Thyroid gland (tissue), 4 donors: ENCODE results near the gene MRPL41. TPM values are rescaled to one million over a fixed set of nuclear protein-coding genes. Genes with fewer than 3 reads are reported as not detected.
"Not testable (repeated sequence)": the region's sequence is repeated elsewhere in the genome, so short reads cannot be mapped to it uniquely, and the experiment has no call there.

ENCODE experiments used
- DNase-seq, 2 donors: peaks; one replicate each; pipeline ENCODE4 v3.0.0-alpha.2; 2019
- H3K27ac ChIP-seq, 3 donors: fragments of 200-600 bp; sonication (generic); 1 replicate in 2 of 3; 2 replicates in 1 of 3; pipeline ENCODE4 v1.5.1; 2016 to 2019; ENCODE audit warnings: mild to moderate bottlenecking in 1 of 3, moderate library complexity in 1 of 3
- H3K27me3 ChIP-seq: fragments of 200-600 bp; sonication (generic); one replicate; pipeline ENCODE4 v1.5.1; 2019
- H3K36me3 ChIP-seq, 2 donors: fragments of 200-600 bp; sonication (generic); one replicate each; pipeline ENCODE4 v1.5.1; 2016 to 2019
- H3K4me1 ChIP-seq, 2 donors: fragments of 200-600 bp; sonication (generic); one replicate each; pipeline ENCODE4 v1.5.1; 2017 to 2019
- H3K4me3 ChIP-seq, 3 donors: fragments of 200-600 bp; sonication (generic); replicated peaks in 1 of 3; 1 replicate in 2 of 3; 2 replicates in 1 of 3; pipeline ENCODE4 v1.5.1; 2016; ENCODE audit warnings: mild to moderate bottlenecking in 1 of 3
- H3K9me3 ChIP-seq: fragments of 200-600 bp; sonication (generic); one replicate; pipeline ENCODE4 v1.5.1; 2017
- CTCF ChIP-seq, 6 experiments: fragments of 200-600 bp in 3 of 6; fragments of 450-650 bp in 3 of 6; sonication (generic) in 3 of 6; IDR thresholded peaks; one replicate each; pipeline ENCODE4 v1.5.1; 2016 to 2019; ENCODE audit warnings: antibody characterized with exemption in 6 of 6, mild to moderate bottlenecking in 2 of 6, inconsistent platforms in 1 of 6, moderate library complexity in 1 of 6
- POLR2A ChIP-seq, 2 donors: fragments of 450-650 bp; IDR thresholded peaks; one replicate each; pipeline ENCODE4 v1.6.1; 2017; ENCODE audit warnings: antibody characterized with exemption in 2 of 2, mild to moderate bottlenecking in 2 of 2, moderate library complexity in 1 of 2
- WGBS, 2 donors: methylation state at CpG; one replicate each; pipeline ENCODE4 v1.1.5; 2017; 5-methylcytosine and 5-hydroxymethylcytosine counted together
- intact Hi-C: fragments of 100-400 bp; cut with DNase I; formaldehyde crosslinking; loops from one replicate; pipeline ENCODE4 v1.15.1; 2023
- total RNA-seq, 4 donors: library from RNA; depleted of rRNA; stranded (reverse); fragments of >200 nt; gene quantifications; one replicate each; pipeline ENCODE4 v1.2.3, GENCODE V29; 2016

MRPL41 gene
- total RNA-seq, 4 donors from 2014 or later: 24.5 to 67.2 (median 47.7) TPM

- 84 to 85% methylated on average over 2 to 5 of the region's 5 CpGs for WGBS, 2 donors
- no peaks in the 10 kb centered on the region for H3K9me3 ChIP-seq
- no peaks in the 10 kb centered on the region for H3K27me3 ChIP-seq
- peaks cover 0 to 7% of the 10 kb centered on the region in 2 donors for H3K36me3 ChIP-seq
- TF ChIP-seq POLR2A (IDR thresholded peaks at IDR 0.05): no peak
- intact Hi-C loops: no loop called here
- no peak overlapping the region for H3K4me3 ChIP-seq
- no peak for DNase-seq
- no peak overlapping the region for H3K27ac ChIP-seq
- H3K4me1 ChIP-seq: no peaks in the 10 kb centered on the region
These were observed 26.7 kb upstream of the MRPL41 start for GRCh38 chr9:137524981-137525317.

DNA sequence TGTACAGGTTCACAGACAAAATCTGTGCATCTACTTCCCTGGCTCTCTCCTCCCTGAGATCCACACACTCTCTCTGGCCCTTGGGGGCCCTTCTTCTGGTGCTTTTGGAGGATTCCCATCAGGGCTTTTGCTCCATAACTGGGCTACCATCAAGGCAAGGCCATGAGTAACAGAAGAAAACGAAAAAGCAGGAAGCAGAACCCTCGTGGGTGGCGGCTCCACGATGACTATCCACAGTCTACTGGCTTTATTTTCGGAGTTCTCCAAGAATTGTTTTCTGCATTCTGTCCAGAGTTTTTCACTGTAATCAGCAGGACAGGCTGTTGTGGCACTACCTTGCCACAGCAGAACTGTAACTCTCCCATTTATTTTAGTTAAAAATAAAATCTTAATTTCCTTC is 21.3 kb upstream of the MRPL41 start:
- H3K27ac ChIP-seq: no peak overlapping the region
- intact Hi-C loops: no loop called here
- no peaks in the 10 kb centered on the region for H3K36me3 ChIP-seq
- H3K9me3 ChIP-seq: no peaks in the 10 kb centered on the region
- no peaks in the 10 kb centered on the region for H3K27me3 ChIP-seq
- DNase-seq: no peak
- TF ChIP-seq CTCF (IDR thresholded peaks at IDR 0.05) (no peak), POLR2A (IDR thresholded peaks at IDR 0.05) (no peak)
- peaks cover 0 to 9% of the 10 kb centered on the region in 2 donors for H3K4me1 ChIP-seq
- 83% methylated on average over 5 of the region's 5 CpGs for WGBS, 2 donors
- H3K4me3 ChIP-seq: no peak overlapping the region

- Histone ChIP-seq H3K27me3 (no peaks in the 10 kb centered on the region), H3K9me3 (no peaks in the 10 kb centered on the region), H3K27ac (no peak overlapping the region), H3K4me3 (no peak overlapping the region), H3K36me3 (no peaks in the 10 kb centered on the region), H3K4me1 (peaks cover 0 to 10% of the 10 kb centered on the region in 2 donors)
- TF ChIP-seq POLR2A (IDR thresholded peaks at IDR 0.05): no peak
- TF ChIP-seq CTCF (IDR thresholded peaks at IDR 0.05): no peak
- intact Hi-C loops: no loop called here
- WGBS, 2 donors: 73 to 79% methylated on average over 17 of the region's 17 CpGs
- no peak for DNase-seq
These were observed 20.4 kb upstream of the MRPL41 start for GRCh38 chr9:137531099-137531765.

DNA sequence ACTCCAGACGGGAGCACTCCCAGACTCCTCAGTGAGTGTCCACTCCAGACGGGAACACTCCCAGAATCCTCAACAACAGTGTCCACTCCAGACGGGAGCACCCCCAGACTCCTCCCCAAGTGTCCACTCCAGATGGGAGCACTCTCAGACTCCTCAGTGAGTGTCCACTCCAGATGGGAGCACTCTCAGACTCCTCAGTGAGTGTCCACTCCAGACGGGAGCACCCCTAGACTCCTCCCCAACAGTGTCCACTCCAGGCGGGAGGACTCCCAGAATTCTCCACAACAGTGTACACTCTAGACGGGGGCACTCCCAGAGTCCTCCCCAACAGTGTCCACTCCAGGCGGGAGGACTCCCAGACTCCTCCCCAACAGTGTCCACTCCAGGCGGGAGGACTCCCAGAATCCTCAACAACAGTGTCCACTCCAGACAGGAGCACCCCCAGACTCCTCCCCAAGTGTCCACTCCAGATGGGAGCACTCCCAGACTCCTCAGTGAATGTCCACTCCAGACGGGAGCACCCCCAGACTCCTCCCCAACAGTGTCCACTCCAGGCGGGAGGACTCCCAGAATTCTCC is 18.7 kb upstream of the MRPL41 start:
- H3K9me3 ChIP-seq, DNase-seq, intact Hi-C loops, H3K36me3 ChIP-seq, H3K4me3 ChIP-seq, H3K27me3 ChIP-seq, H3K27ac ChIP-seq: not testable (repeated sequence)
- peaks cover 0 to 10% of the 10 kb centered on the region in 2 donors for H3K4me1 ChIP-seq
- 63 to 73% methylated on average over 2 to 4 of the region's 10 CpGs for WGBS, 2 donors

DNA sequence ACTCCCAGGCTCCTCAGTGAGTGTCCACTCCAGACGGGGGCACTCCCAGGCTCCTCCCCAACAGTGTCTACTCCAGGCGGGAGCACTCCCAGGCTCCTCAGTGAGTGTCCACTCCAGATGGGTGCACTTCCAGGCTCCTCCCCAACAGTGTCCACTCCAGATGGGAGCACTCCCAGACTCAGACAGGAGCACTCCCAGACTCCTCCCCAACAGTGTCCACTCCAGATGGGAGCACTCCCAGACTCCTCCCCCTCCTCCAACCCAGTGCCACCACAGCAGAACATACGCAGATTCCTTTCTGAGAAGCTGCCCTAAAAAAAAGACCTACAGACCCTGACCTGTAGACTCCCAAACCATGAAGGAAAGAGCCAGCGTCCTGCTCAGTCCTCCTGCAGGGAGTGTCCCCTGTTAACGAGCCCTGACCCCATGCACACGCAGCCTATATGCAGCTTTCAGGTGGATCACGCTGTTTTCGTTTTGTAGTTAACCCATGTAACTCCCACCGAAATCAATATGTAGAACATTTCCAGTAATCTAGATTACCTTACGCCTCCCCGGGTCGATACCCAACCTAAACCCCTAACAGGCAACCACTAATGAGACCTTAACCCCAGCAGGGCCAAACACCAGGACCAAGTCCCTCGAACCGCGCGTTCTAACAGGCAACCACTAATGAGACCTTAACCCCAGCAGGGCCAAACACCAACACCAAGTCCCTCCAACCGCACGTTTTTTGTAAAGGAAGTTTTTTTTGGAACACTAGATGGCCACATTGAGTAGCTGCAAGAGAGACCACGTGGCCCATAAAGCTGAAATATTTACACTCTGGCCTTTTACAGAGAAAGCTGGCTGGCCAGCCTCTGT is 17.2 kb upstream of the MRPL41 start:
- no peaks in the 10 kb centered on the region for H3K9me3 ChIP-seq
- 47% methylated on average over 18 to 19 of the region's 19 CpGs for whole genome bisulfite sequencing, 2 donors
- H3K4me1 ChIP-seq: peaks cover 0 to 10% of the 10 kb centered on the region in 2 donors
- no peaks in the 10 kb centered on the region for H3K36me3 ChIP-seq
- no peak overlapping the region for H3K27ac ChIP-seq
- no peaks in the 10 kb centered on the region for H3K27me3 ChIP-seq
- intact Hi-C loops: no loop called here
- TF ChIP-seq CTCF (IDR thresholded peaks at IDR 0.05): peak; percentile 24 to 85 (median 58)
- no peak for TF ChIP-seq POLR2A (IDR thresholded peaks at IDR 0.05)
- peak; percentile 68 to 75 for DNase-seq
- H3K4me3 ChIP-seq: no peak overlapping the region

- TF ChIP-seq CTCF (IDR thresholded peaks at IDR 0.05): no peak
- no peak for TF ChIP-seq POLR2A (IDR thresholded peaks at IDR 0.05)
- Histone ChIP-seq H3K36me3 (no peaks in the 10 kb centered on the region), H3K4me3 (no peak overlapping the region), H3K4me1 (peaks cover 0 to 10% of the 10 kb centered on the region in 2 donors), H3K27ac (peak overlapping the region in 1 of 3 donors; percentile 43), H3K27me3 (no peaks in the 10 kb centered on the region), H3K9me3 (no peaks in the 10 kb centered on the region)
- no peak for DNase-seq
- intact Hi-C loops: no loop called here
These were observed 16.6 kb upstream of the MRPL41 start for GRCh38 chr9:137535120-137535428.

- H3K4me1 ChIP-seq: peaks cover 0 to 10% of the 10 kb centered on the region in 2 donors
- H3K9me3 ChIP-seq, H3K27me3 ChIP-seq, H3K36me3 ChIP-seq, DNase-seq, H3K4me3 ChIP-seq, H3K27ac ChIP-seq, intact Hi-C loops: not testable (repeated sequence)
- WGBS, 2 donors: 80 to 83% methylated on average over 16 of the region's 16 CpGs
These were observed 15.0 kb upstream of the MRPL41 start for GRCh38 chr9:137536594-137537131.
